NCI-H146 (cell line): ENCODE data around the gene SLTM.
"Not testable (repeated sequence)": the region's sequence is repeated elsewhere in the genome, so short reads cannot be mapped to it uniquely, and the experiment has no call there.

Experiments used
- DNase-seq: peaks from one replicate; lab custom pipeline; 2025; lab: John Stamatoyannopoulos, UW

The SLTM gene

DNA sequence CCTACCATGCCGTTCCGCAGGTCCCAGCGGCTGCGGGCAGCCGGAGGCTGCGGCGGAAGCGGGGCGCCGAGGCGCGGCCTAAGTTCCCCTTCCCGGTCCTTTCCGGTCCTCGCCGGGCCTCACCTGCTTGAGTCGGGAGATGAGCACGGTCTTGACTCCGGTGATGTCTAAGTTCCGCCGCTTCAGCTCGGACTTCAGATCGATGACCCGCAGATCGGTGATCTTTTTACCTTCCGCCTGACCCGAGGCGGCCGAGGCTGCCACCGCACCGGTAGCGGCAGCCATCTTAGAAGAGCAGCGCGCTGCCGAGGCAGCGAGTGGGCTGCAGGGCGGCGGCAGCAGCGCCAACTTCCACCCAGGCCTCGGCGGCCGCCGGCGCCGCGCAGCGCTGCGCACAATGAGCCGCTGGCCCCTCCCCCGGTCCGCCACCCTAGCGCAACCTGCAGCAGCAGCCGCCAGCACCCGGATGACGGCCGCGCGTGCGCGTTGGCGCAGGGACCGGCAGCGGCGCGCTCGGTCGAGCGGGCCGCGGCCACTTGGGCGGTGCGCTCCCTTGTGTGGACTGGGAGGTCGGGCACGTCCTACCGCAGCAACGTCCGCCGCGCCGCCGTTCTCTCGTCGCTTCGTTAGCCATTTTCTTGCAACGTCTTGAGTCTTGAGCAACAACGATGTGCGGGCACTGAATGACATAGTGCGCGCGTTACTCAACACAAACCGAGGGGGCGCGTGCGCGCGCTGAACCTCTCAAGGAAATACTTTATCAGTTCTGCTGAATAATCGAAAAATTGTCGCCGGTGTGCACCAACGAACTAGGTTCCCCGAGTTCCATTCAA is at the start of gene SLTM:
Gene SLTM, minus strand, starts transcription at position 399 of the 833 bp plus-strand sequence. Its CDS starts 114 bp downstream, at position 285.
- DNase-seq: peak; percentile 87

DNA sequence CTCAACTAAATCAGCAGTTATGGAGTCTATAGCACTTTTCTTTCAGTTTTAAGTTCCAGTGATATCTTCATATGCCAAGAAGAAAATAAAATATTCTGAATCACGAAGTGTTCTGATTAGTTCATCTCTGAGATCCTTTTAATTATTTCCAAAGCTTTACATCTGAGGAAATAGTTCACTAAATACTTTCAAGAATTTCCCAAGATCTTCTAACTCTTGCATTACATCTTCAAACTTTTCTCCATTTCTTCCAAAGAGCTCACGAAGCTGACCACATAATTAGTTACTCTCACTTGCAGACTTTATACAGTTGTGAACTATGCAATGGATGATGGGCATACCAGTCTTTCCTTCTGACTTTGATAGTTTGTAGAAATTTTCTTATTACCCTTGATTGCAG is 49.8 kb upstream of the SLTM start:
- no peak for DNase-seq

DNA sequence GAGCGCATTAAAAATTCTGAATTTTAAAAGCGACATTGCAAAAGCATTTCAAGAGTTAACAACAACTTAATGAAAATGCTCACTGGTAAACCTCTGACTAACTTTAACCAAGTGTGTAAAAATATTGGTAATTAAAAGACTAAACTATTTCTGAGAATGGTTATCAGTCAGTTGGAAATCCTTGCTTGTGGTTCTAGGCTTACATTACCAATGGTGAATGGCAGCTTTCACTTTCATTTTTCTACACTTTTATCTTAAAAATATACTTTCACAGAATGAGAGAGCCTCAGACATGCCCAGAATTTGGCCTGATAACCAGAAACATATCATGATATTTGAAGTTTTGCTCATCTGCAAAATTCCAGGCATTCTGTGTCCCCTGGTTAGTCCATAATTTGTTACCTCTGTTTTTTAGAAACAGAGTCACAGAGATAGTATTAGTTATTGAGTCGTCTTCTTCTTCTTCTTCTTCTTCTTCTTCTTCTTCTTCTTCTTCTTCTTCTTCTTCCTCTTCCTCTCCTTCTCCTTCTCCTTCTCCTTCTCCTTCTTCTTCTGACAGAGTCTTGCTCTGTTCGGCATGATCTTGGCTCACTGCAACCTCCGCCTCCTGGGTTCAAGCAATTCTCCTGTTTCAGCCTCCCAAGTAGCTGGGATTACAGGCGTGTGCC is 48.5 kb upstream of the SLTM start:
- no peak for DNase-seq

DNA sequence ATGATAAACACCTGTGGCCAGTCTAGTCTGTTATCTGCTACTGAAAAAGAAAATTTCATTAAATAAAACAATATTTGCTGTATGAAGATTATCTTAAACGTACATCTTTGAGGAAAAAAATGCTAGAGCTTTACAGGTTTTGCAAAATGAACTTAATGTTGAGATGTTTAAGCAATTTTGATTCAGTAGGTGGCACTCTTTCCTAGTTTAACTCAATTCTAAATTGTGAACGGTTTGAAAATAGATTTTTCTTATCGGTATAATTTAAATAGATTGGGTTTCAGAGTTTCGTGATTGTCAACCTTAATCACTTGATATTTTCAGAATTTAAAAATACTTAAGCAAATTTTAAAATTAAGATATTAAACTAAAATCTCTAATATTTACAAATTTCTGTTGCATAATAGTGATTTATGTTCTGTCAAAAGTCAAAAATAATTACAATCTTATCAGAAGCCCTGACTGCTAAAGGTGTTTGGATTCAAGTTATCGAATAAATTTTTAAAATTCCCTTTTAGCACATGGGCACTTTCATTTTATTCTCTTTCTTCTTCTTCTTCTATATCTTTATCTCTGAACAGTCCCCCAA is 47.0 kb upstream of the SLTM start:
- peak; percentile 3 for DNase-seq

DNA sequence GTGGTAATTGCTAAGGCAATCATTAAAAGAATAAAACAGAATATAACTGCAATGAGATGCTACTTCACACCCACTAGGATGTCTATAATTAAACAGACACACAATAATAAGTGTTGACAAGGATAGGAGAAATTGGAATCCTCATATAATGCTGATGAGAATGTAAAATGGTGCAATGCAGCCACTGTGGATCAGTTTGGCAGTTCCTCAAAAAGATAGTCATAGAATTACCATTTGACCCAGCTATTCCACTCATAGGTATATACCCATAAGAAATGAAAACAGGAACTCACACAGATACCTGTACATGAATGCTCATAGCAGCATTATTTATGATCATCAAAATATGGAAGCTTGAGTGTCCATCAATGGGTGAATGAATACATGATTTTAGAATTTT is 44.4 kb upstream of the SLTM start:
- no peak for DNase-seq

DNA sequence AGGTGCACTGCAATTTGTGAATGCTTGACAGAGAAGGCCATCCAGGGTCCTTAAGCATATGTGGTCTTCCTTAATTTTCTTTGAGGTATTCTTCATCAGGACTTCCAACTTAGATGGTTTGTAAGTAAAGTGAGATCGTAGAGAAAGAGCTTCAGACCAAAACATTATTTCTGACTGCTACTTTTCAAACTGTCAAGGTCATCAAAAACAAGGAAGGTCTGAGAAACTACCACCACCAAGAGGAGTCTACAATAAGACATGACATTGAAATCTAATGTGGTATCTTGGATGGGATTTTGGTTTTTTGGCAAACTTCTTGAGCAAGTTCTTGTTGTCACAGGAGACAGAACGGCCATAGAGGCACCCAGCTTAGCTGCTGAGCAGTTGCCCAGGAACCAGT is 34.0 kb upstream of the SLTM start:
- DNase-seq: no peak

DNA sequence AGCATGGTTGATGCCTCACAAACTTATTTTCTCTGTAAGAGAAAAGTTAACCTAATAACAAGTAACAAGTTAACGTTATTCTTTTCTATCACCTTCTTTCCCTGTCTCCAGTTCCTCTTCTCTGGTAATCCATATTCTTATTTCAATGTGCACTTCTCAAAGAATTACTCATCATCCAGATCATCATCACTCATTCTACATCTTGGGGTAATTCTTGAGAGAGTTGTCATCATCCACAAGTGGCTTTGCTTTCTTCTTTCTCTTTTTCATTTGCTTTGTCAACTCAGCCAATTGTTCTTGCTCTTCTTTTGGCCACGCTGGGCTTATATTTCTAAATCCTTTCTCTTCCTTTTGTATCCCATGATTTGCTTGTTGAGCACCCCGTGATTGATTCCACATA is 33.2 kb upstream of the SLTM start:
- DNase-seq: no peak

DNA sequence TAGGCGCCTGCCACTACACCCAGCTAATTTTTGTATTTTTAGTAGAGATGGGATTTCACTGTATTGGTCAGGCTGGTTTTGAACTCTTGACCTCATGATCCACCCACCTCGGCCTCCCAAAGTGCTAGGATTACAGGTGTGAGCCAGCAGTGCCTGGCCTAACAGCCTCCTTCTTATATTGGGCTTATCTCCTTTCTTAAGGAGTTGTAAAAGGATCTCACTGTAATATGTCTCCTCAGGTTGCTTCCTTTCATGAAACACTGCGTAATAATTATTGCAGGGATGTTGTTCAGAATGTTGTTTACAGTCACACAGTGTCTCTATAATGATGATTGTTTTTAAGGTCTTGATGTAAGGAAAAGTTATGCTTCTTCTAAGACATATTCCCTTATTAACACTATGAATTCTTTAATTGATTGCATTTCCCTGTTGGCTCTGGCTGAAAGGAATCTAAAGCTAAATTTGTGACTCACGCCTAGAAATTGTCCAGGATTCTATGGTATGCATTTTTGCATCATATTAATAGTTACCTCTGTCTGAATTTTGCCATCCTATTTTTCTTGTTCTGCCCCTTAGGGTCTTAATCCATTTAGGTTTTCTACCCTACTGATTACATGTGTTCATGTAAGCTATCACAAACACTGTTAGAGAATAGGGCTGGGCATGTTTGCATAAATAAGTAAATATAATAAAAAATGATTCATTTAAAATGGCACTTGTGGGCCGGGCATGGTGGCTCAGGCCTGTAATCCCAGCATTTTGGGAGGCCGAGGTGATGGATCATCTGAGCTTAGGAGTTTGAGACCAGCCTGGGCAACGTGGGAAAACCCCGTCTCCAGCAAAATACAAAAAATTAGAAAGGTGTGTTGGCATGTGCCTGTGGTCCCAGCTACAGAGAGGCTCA is 29.4 kb upstream of the SLTM start:
- no peak for DNase-seq

DNA sequence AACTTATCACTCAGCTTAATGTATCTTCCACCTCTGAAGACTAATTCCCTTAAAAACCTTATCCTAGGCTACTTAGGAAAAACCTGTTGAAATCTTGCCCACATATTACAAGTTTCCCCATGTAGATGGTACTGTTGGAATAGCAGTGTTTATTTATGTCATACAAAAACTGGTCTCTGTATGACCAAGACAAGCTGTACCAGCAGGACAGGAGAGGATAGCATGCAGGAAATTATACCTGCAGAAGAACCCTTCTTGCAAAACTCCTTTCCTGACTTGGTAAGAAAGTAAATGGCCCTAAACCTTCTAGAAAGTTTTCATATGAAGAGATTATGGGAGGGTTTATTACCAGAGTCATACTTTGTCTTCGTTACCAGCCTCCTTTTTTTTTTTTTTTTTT is 28.7 kb upstream of the SLTM start:
- DNase-seq: no peak

DNA sequence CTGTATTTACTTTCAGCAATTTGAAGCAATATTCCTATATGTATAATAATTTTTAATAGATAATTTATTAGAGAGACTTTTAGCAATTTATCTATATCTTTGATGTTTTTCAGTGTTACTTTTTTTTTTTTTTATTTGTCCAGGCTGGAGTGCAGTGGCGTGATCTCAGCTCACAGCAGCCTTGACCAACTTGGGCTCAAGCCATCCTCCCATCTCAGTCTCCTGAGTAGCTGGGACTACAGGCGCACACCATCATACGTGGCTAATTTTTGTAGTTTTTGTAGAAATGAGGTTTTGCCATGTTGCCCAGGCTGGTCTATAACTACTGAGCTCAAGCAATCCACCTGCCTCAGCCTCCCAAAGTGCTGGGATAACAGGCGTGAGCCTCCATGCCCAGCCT is 25.3 kb upstream of the SLTM start:
- no peak for DNase-seq

DNA sequence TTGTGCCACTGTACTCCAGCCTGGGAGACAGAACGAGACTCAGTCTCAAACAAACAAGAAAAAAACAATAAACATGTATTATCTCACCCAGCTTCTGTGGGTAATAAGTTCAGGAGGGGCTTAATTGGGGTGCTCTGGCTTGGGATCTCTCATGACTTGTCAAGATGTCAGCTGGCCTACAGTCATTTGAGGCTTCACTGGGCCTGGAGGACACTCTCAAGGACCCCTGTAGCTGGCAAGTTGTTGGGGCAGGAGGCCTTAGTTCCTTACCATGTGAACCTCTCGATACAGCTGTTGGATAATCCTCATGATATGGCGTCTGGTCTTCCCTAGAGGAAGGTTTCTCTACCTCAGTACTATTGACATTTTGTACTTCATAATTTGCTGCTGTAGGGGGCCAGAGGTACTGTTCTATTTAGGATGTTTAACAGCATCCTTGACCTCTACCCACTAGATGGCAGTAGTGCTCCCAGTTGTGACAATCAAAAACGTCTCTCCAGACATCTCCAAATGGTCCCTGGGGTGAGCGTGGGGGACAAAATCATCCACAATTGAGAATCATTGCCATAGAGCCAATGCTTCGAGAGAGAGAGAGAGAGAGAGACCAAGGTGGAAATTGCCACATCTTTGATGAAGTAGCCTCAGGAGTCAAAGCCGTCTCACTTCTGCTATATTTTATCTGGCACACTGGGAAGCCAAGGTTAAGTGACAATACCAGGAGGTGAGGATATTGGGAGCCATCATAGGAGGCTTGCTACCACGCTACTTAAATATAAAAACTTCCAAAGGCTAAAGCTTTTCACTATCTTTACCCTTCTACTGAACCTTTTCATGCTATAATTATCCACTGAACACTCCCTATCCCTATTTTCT is 23.9 kb upstream of the SLTM start:
- peak; percentile 62 for DNase-seq

DNA sequence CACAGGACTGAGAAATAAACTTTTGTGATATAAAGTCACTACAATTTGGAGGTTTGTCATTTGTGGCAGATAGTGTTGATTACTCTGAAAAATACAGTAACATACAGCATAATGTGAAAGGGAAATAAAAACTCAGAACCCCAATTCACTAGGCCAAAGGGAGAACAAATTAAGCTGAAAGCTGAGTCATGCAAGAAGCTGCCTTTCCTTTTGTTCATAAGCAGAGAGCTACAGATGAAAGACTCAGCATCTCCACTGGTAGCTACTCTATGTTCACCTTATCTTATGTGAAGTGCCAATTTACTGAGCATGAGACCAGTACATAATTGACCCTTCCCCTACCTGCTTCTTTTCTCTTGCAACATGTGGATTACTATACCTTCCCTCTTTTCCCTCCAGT is 19.3 kb upstream of the SLTM start:
- no peak for DNase-seq

DNA sequence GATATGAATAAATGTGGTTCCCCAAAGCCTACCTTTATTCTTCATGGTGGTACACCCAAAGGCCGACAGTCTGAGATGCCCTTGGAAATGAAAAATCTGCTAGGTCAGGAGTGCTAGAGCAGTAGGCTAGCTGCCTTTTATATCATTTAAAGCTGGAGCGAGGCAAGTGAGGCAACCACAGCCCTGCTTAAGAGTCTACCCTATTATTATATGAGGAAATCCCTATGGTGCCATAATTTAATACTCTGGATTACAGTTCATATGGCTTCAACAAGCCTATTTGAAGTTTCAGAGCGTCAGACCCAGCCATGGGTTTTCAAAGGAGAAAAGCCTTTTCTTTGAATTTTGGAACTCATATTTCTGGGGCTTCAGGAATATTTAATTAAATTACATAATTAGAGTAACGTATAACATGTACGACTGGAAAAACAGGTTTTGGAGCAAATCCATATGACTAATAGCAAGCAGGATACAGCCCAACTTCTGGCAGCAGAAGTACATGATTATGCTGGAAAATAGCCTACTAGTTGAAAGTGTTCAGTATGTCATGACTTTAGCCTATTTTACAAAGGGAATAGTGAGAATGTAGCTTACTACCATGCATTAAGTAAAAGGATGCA is 18.0 kb upstream of the SLTM start:
- DNase-seq: no peak

DNA sequence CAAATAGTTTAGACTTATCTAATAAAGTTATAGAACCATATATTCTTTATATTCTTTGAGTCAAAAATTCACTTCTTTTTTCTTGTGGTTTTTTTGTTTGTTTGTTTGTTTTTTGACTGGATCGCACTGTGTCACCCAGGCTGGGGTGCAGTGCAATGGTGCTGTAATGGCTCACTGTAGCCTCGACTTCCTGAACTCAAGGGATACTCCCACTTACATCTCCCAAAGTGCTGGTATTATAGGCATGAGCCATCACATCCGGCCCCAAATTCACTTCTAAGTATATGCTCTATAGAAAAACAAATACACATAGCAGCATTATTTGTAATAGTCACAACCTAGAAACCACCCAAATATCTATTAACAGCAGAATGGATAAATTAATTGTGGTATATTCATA is 13.7 kb upstream of the SLTM start:
- no peak for DNase-seq

DNA sequence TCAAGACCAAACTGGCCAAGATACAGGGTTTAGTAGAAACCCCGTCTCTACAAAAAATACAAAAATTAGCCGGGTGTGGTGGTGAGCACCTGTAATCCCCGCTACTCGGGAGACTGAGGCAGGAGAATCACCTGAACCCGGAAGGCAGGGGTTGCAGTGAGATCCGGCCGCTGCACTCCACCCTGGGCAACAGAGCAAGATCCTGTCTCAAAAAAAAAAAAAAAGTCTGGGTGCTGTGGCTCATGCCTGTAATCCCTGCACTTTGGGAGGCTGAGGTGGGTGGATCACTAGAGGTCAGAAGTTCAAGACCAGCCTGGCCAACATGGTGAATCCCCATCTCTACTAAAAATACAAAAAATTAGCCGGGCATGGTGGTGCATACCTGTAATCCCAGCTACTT is 1.5 kb upstream of the SLTM start:
- DNase-seq: not testable (repeated sequence)

DNA sequence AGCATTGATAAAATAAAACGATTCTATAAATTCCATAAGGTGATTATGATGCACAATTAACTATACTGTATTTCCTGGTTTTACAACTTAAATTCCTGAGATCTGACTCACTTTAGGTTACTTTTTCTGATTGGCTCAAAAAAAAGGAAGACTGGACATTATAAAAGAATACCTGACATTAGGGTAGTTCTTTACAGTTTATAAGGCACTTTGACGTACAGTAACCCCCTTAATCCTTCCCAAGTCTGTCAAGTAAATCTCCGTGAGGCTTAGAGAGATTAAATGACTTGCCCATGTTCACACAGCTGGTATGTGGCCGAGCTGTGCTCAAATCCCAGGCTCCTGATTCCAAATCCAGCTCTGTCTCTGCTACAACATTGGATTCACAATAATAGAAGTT is 1.0 kb upstream of the SLTM start:
- DNase-seq: no peak

DNA sequence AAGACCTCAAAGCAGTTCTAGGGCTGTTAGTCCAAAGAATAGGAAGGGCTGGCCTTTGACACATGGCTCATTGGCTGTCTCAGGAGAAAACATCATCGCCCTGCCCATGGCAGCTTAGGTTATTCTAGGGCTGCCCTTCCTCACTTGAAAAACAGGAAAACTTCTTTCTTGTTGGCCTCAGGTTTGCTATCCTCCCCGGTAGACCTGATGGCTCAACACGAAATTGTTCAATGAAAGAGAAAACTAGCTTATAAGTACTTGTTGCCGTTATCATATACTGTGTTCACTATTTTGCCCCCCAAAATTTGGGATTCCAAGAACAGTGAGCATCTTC is 602 bp upstream of the SLTM start:
- DNase-seq: no peak

DNA sequence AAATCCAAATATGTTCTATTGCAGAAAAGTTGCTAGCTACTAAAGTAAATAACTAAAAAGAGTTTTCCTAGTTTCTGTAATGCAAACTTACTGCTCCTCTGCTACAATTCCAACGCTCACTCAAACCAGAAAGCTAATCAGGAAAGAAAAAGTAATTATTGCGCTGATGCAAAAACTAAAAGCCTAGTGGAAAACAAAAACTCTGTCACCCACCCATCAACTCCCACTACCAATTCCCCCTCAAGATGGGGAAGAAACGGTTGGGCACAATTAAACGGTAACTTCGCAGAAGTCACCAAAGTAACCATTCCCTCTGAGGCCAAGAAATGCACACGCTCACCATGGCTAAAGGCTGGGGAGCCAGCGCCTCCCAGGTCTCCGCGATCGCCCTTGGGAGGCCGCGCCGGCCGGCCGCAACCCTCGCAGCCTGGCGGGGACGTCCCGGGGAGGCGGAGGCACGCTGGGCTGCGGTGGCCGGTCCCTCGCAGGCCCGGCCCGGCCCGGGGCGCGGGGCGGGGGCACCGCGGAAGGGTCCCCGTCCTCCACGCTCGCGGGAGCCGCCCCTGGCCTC is 684 bp downstream of the SLTM start:
- DNase-seq: peak; percentile 63

DNA sequence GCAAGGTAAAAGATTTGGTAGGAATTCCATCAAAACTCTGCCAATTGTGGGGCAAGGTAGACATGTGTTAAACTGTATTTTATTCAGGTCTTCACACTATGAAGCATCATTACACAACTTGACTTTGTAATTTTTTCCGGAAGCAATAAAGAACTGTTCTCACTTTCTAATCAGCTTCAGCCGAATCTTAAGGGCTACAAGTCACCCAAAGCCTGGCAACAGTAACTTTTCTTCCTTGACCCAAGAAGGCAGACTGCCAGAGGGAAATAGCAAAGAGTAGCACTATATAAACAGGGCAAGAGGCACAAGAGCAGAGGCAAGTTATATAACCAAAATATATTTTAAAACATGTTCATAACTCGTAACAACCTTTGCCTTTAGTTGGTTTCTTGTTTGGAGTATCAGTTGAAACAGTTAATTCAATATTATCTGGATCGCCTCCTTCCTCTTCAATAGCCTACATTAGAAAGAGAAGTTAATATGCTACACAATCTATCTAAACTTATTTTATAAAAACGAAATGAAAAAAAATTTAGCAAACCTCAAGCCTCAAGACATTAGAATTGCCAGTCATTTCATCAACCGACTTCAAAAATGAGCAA is 1.4 kb downstream of the SLTM start:
- DNase-seq: no peak

DNA sequence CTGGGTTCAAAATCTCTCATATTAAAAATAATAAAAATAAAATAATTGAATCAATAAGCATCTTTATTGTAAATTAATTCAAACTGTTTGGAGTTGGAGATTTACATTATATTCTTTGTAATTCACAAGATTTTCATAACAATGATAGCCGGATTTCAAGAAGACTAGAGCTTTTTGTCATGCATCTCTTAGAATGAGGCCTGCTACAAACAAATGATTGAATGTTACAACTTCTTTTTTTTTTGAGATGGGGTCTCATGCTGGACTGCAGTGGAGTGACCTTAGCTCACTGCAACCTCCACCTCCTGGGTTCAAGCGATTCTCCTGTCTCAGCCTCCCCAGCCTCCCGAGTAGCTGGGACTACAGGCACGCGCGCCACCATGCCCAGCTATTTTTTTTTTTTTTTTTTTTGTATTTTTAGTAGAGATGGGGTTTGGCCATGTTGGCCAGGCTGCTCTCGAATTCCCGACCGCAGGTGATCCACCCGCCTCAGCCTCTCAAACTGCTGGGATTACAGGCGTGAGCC is 3.5 kb downstream of the SLTM start:
- no peak for DNase-seq
